Rectal smooth muscle tissue (tissue), 1 donor: ENCODE data around the gene BAD.

ENCODE experiments used
- H3K27ac ChIP-seq: one replicate; pipeline ENCODE4 v1.7.0; 2013; ENCODE audit warnings: low read depth, low read length, inconsistent platforms
- H3K27me3 ChIP-seq: one replicate; pipeline ENCODE4 v1.7.0; 2013; ENCODE audit warnings: low read length; ENCODE audit not compliant: control insufficient read depth, insufficient read depth
- H3K36me3 ChIP-seq: one replicate; pipeline ENCODE4 v1.7.0; 2013; ENCODE audit warnings: low read length; ENCODE audit not compliant: control insufficient read depth, insufficient read depth
- H3K4me1 ChIP-seq: one replicate; pipeline ENCODE4 v1.7.0; 2013; ENCODE audit warnings: low read length; ENCODE audit not compliant: control insufficient read depth, insufficient read depth
- H3K4me3 ChIP-seq: one replicate; pipeline ENCODE4 v1.7.0; 2013; ENCODE audit warnings: low read length
- H3K9ac ChIP-seq: one replicate; pipeline ENCODE4 v1.7.0; 2013; ENCODE audit warnings: low read length

Gene BAD

DNA sequence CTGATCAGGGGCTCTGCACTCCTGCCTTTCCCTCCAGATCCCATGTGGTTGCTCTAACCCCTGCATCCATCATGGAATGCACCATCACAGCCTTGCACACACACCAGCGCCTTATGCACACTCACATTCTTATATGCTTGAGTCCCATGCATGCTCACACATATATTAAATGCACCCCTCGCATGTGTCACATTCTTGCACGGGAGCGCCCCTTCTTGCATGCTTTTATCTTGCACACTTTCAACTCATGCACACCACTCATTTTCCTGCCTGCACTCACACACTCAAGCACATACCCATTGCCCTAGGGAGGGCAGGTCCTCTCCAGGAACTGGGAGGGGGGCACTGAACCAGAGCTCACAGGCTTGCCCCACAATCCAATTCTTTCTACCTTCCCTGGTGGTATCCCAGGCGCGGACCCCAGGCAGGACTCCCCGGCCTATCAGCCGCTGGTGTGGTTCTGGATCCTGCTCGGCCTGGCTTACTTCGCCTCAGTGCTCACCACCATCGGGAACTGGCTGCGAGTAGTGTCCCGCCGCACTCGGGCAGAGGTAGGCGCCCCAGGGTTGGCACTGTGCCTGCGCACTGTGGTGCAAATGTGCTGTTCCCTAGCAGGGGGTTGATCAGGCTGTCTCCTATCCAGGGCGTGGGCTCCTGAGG is 13.4 kb upstream of the BAD start:
- Histone ChIP-seq H3K9ac (no peak overlapping the region), H3K27me3 (peaks cover 49% of the 10 kb centered on the region), H3K4me3 (no peak overlapping the region), H3K4me1 (peaks cover 5% of the 10 kb centered on the region), H3K36me3 (no peaks in the 10 kb centered on the region), H3K27ac (no peak overlapping the region)

DNA sequence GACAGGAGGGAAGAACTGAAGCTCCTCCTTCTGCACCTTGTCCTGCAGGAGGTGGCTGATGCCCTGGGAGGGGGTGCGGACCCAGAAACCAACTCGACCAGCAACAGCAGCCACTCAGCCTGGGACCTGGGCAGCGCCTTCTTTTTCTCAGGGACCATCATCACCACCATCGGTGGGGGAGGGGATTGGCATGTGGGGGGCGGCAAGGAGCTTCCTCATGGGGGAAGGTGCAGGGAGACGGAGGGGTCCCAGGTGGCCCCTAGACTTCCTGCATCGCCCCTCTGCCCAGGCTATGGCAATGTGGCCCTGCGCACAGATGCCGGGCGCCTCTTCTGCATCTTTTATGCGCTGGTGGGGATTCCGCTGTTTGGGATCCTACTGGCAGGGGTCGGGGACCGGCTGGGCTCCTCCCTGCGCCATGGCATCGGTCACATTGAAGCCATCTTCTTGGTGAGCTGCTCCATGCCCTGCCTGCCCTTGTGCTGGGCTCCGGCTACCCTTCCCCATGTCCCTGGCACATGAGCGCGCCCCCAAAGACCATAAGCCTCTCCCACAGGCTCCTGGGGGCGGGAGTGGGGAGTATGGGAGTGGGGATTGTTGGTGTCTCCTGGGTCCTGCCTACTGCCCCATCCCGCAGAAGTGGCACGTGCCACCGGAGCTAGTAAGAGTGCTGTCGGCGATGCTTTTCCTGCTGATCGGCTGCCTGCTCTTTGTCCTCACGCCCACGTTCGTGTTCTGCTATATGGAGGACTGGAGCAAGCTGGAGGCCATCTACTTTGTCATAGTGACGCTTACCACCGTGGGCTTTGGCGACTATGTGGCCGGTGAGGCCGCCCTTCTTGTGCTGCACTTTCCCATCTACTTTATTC is 12.6 kb upstream of the BAD start:
- peaks cover 57% of the 10 kb centered on the region for H3K27me3 ChIP-seq

DNA sequence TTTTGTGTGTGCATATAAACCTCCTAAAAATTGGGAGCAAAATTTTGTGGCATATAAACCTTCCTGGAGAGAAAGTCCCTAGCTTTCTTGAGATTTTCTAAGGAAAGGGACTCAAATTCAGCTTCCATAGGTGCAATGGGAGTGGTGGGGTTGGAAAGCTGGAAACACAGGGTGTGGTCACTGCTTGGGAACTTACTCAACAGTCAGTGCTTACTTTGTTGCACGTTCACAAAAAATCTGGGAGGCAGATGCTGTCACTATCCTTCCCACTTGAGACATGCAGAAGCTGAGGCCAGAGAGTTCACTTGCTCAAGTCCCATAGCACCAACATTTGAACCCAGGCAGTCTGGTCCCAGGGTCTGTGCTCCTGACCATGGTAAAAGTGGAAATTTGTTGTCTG is 11.8 kb upstream of the BAD start:
- Histone ChIP-seq H3K9ac (no peak overlapping the region), H3K4me1 (peaks cover 5% of the 10 kb centered on the region), H3K27me3 (peaks cover 59% of the 10 kb centered on the region)

More for the DNA sequence above, 12.6 kb upstream of the BAD start:
- H3K27ac ChIP-seq: no peak overlapping the region
- no peak overlapping the region for H3K9ac ChIP-seq
- no peaks in the 10 kb centered on the region for H3K36me3 ChIP-seq
- H3K4me3 ChIP-seq: no peak overlapping the region
- peaks cover 5% of the 10 kb centered on the region for H3K4me1 ChIP-seq

DNA sequence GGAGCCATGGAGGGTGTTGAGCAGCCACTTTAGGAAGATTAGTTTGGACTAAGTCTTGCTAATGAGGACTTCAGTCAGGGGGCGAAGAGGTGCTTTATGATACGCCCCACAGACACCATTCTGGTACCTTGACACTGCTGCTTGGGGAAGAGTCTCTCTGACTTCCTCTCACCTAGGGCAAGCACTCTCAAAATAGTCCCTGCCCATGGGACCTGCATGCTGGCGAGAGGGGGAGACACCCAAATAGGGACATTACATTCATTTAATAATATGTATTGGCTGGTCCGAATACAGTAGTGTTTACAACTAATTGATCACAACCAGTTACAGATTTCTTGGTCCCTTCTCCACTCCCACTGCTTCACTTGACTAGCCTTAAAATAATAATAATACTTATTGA is 11.3 kb upstream of the BAD start:
- H3K36me3 ChIP-seq: no peaks in the 10 kb centered on the region
- H3K4me1 ChIP-seq: peaks cover 3% of the 10 kb centered on the region
- no peak overlapping the region for H3K4me3 ChIP-seq
- H3K27ac ChIP-seq: no peak overlapping the region
- H3K9ac ChIP-seq: no peak overlapping the region
- peaks cover 62% of the 10 kb centered on the region for H3K27me3 ChIP-seq

More for the DNA sequence above, 11.8 kb upstream of the BAD start:
- H3K27ac ChIP-seq: no peak overlapping the region
- H3K4me3 ChIP-seq: no peak overlapping the region
- no peaks in the 10 kb centered on the region for H3K36me3 ChIP-seq

DNA sequence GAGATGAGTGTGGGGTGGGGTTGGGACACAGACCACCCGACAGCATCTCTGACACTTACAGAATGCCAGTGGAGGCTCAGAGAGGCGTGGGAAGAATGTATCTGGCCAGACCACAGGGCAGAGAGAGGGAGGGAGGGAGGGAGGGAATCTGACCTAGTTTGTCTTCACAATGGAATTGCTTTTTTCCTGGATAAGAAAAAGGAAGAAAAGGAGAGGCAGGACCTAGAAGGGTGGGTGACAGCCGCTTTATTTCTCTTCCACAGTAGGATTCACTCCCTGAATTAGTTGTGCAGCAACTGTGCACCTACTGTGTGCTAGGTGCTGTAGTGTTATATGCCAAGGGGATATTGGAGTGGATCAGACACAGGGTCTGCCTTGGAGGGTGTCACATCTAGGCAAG is 10.3 kb upstream of the BAD start:
- Histone ChIP-seq H3K4me3 (no peak overlapping the region), H3K9ac (no peak overlapping the region), H3K27ac (no peak overlapping the region), H3K27me3 (peaks cover 53% of the 10 kb centered on the region), H3K4me1 (peaks cover 2% of the 10 kb centered on the region), H3K36me3 (no peaks in the 10 kb centered on the region)

DNA sequence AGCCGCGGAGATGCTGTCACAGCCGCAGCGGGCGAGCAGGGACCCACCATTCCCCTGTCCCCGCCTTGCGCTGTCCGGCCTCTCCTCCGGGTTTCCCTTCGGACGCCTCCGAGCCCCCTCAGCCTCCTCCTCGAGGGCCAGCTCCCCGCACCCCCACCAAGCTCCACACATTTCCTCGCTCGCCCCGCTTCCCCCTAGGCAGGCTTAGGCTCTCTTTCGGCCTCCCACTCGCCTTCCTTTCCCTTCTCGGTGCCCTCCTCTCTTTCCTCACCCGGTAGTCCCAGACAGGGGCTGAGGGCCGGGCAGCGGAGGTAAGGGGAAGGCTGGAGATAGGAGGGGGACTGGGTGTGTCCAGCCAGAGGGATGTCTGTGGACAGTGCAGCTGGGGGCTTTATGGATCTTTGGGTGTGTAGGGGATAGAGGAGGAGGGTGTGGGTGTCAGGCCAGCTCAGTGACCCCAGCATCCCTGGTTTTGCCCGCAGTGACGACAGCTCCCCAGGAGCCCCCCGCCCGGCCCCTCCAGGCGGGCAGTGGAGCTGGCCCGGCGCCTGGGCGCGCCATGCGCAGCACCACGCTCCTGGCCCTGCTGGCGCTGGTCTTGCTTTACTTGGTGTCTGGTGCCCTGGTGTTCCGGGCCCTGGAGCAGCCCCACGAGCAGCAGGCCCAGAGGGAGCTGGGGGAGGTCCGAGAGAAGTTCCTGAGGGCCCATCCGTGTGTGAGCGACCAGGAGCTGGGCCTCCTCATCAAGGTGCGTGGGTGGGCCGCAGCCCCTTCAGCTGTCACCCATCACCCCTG is 8.2 kb upstream of the BAD start:
- H3K4me3 ChIP-seq: peak overlapping the region; percentile 19
- H3K27me3 ChIP-seq: peaks cover 42% of the 10 kb centered on the region
- no peak overlapping the region for H3K27ac ChIP-seq
- H3K4me1 ChIP-seq: no peaks in the 10 kb centered on the region
- peaks cover 2% of the 10 kb centered on the region for H3K36me3 ChIP-seq
- H3K9ac ChIP-seq: no peak overlapping the region

DNA sequence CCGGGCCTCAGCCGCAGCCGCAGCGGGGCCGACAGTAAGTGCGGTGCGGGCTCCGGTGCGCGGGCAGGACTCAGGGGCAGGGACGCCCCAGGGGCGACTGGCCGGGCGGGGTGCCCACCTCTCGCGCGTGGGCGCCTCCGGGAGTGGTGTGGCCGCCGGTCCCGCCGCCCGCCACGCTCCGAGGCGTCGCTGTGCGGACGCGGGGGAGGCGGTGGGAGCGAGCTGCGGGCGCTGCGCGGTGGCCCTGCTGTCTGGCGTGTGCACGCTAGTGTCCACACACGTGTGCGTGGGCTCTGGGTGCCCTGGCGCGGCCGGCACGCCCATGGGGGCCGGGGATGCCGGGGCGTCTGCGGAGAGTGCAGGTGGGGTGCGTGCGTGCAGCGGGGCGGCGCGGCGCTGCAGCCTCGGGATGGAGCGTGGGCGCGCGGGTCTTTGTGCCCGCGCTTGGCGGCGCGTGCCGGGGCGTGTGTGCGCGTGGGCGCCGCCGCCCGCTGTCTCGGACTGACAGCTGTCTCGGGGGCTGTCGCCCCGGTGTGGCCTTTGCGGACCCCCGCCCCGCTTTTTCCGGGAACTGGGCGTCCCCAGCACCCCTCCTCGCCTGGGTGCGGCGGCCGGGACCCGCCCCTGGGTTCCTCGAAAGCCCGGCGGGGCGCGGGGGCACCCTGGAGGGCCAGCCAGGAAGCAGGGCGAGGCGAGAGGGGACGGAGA is 7.4 kb upstream of the BAD start:
- peaks cover 35% of the 10 kb centered on the region for H3K27me3 ChIP-seq
- no peak overlapping the region for H3K27ac ChIP-seq
- H3K4me1 ChIP-seq: no peaks in the 10 kb centered on the region
- peaks cover 2% of the 10 kb centered on the region for H3K36me3 ChIP-seq
- H3K9ac ChIP-seq: no peak overlapping the region
- H3K4me3 ChIP-seq: peak overlapping the region; percentile 19

DNA sequence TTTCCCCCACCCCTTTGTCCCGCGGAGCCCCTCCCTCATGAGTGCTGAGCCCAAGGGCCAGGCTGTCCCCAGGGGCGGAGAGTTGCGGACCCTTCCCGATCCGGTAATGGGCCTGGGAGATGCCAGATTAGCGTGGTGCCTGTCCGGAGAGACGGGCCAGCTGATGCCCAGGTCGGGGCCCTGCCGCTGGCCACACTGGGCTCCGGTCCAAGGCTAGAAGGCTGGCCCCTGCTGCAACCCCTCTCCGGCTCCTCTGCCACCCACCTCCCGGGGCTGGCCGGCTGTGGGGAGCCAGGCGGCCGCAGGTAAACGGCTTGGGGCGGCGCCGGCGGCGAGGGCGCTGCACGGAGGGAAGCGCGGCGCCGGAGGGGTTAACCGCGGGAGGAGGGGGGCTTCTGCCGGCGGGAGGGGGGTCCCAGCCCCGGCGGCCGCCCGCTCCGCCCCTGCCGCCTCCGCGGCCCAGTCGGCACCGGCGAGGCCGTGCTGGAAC is 6.8 kb upstream of the BAD start, which contains the start of gene KCNK4:
KCNK4 (plus strand) TSS at position 41 of the 490 bp plus-strand sequence. CDS start 1,717 bp downstream, outside the sequence.
- Histone ChIP-seq H3K4me3 (peak within 1 kb of the TSS; percentile 19), H3K36me3 (peaks cover 2% of the 10 kb centered on the region), H3K4me1 (peaks cover 2% of the 10 kb centered on the region), H3K9ac (no peak within 1 kb of the TSS), H3K27me3 (peaks cover 29% of the 10 kb centered on the region), H3K27ac (no peak within 1 kb of the TSS)

DNA sequence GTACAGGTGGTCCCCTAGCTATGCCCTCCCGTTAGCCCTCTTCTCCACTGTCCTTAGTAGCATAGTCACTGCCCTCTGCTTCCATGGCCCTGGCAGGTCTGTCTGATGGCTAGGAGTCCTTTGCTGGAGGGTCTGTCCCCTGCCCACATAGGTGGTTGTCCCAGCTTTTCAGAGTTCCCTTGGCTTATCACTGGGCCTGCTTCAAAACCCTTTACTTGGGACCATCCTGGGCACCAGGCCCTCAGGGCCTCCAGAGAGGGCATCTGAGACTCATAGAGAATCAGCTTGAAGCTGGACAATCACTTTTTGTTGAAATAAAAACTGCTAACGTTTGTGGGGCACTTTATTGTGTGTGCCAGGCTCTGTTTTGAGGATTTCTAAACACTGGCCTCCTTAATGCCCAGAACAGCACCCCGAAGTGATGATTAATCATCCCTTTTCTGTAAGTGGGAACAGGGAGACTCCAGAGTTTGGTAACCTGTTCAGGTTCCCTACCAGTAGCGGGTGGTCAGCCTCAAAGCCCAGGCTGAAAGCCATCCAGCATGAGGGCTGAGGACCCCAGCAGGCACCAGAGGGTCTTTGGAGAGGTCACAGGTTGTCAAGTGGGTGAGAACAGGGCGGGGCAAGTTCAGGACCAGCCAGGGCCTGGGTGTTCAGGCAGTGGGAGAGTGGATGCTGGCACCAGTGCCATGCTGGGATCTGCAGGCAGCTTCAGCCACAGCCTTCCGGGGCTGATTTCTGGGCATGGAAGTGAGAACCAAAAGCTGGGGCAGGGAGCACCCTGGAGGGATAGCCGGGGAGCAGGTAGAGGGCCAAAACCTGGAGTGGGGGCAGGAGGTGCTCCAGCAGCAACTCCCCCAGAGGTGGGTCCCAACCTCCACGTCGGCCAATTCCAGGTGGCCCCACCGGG is 6.1 kb upstream of the BAD start:
- H3K9ac ChIP-seq: no peak overlapping the region

DNA sequence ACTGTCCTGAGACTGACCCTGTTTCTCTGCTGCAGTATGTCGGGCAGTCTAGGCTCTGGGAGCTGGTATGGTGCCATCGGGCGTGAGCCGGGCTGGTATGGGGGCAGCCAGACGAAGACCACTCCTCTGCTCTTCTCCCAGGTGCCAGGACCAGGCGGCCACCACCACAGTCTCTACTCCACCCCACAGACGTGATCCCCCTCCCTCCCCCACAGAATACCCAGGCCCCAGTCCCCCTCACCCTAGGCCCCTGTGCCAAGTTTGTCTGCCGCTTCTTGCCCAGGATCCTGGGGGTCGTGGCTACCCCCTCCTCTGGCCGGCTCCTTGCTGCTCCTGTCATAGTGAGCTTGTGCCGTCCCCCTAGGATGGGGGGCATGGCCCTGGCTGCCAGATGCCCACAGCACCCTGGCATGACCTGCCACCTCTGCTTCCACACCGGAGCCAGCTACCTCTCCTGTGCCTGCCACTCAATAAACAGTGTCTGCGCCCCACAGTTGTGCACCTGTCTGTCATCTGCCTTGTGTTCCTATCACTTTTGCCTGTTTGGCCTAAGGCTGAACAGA is 4.6 kb upstream of the BAD start:
- Histone ChIP-seq H3K36me3 (peaks cover 2% of the 10 kb centered on the region), H3K27ac (no peak overlapping the region), H3K4me1 (peaks cover 7% of the 10 kb centered on the region), H3K9ac (no peak overlapping the region), H3K27me3 (peaks cover 25% of the 10 kb centered on the region), H3K4me3 (no peak overlapping the region)

More for the DNA sequence above, 6.1 kb upstream of the BAD start:
- peaks cover 2% of the 10 kb centered on the region for H3K36me3 ChIP-seq
- H3K4me3 ChIP-seq: no peak overlapping the region
- peaks cover 25% of the 10 kb centered on the region for H3K27me3 ChIP-seq
- H3K27ac ChIP-seq: no peak overlapping the region
- H3K4me1 ChIP-seq: peaks cover 7% of the 10 kb centered on the region

DNA sequence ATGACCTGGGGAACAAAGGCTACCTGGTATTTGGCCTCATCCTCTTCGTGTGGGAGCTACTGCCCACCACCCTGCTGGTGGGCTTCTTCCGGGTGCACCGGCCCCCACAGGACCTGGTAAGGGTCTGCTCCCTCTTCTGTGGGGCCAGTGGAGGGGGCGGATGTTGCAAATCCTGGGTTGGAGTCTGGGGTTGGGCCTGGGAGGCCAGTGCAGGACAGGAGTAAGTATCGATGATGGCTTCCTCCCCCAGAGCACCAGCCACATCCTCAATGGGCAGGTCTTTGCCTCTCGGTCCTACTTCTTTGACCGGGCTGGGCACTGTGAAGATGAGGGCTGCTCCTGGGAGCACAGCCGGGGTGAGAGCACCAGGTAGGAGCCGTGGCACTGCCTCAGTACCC is 3.9 kb upstream of the BAD start:
- no peak overlapping the region for H3K4me3 ChIP-seq
- H3K27ac ChIP-seq: no peak overlapping the region
- peaks cover 11% of the 10 kb centered on the region for H3K4me1 ChIP-seq
- H3K9ac ChIP-seq: no peak overlapping the region
- peaks cover 22% of the 10 kb centered on the region for H3K27me3 ChIP-seq
- H3K36me3 ChIP-seq: peaks cover 2% of the 10 kb centered on the region
